ENCODE results near the gene CAMSAP2.

CAMSAP2 gene

GRCh38 chr1:200887036-200887435, 148.3 kb downstream of the CAMSAP2 start:
- TF ChIP-seq, protein P1, sequence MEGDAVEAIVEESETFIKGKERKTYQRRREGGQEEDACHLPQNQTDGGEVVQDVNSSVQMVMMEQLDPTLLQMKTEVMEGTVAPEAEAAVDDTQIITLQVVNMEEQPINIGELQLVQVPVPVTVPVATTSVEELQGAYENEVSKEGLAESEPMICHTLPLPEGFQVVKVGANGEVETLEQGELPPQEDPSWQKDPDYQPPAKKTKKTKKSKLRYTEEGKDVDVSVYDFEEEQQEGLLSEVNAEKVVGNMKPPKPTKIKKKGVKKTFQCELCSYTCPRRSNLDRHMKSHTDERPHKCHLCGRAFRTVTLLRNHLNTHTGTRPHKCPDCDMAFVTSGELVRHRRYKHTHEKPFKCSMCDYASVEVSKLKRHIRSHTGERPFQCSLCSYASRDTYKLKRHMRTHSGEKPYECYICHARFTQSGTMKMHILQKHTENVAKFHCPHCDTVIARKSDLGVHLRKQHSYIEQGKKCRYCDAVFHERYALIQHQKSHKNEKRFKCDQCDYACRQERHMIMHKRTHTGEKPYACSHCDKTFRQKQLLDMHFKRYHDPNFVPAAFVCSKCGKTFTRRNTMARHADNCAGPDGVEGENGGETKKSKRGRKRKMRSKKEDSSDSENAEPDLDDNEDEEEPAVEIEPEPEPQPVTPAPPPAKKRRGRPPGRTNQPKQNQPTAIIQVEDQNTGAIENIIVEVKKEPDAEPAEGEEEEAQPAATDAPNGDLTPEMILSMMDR (IDR thresholded peaks at IDR 0.05; ENCODE audit: low read depth, low read length, missing control alignments): no peak
- Histone ChIP-seq H3K4me3 (ENCODE audit: low read depth, low read length) (no peak overlapping the region), H3K36me3 (replicated peaks) (no peaks in the 10 kb centered on the region), H3K27ac (no peak overlapping the region), H3K27me3 (replicated peaks) (no peaks in the 10 kb centered on the region)
- in situ Hi-C loops (cut with HindIII; ENCODE audit: low pct_ligation_motif_present, low sequenced_read_pairs): no loop called here
- no peak for DNase-seq

GRCh38 chr1:200887772-200888348, 149.2 kb downstream of the CAMSAP2 start:
- TF ChIP-seq, protein P1 (IDR thresholded peaks at IDR 0.05; ENCODE audit: low read depth, low read length, missing control alignments): no peak
- Histone ChIP-seq H3K4me3 (ENCODE audit: low read depth, low read length) (no peak overlapping the region), H3K27ac (no peak overlapping the region), H3K27me3 (replicated peaks) (no peaks in the 10 kb centered on the region), H3K36me3 (replicated peaks) (no peaks in the 10 kb centered on the region)
- DNase-seq: no peak
- in situ Hi-C loops (cut with HindIII; ENCODE audit: low pct_ligation_motif_present, low sequenced_read_pairs): no loop called here

- Histone ChIP-seq H3K36me3 (replicated peaks) (no peaks in the 10 kb centered on the region), H3K27ac (no peak overlapping the region), H3K4me3 (ENCODE audit: low read depth, low read length) (no peak overlapping the region), H3K27me3 (replicated peaks) (no peaks in the 10 kb centered on the region)
- DNase-seq: no peak
- in situ Hi-C loops (cut with HindIII; ENCODE audit: low pct_ligation_motif_present, low sequenced_read_pairs): no loop called here
- TF ChIP-seq, protein P1 (IDR thresholded peaks at IDR 0.05; ENCODE audit: low read depth, low read length, missing control alignments): no peak
Observed at GRCh38 chr1:200888349-200888838, 149.7 kb downstream of the CAMSAP2 start.

DNA sequence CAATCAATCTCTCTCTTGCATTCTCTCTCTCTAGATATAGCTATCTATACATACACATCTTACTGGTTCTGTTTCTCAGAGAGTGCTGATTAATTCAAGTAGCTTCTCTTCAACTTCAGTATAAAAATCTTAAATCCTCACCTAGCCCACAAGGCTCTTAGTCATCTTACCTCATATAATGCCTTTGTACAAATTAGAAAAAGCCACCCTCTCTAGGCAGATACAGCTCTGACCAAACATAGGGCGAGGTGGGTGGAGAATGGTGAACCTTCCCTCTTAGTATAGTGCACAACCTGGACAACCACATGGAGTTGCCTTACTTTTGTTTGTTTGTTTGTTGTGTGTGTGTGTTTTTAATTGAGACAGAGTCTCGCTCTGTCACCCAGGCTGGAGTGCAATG, 150.9 kb downstream of the CAMSAP2 start:
- Histone ChIP-seq H3K27ac (no peak overlapping the region), H3K27me3 (replicated peaks) (no peaks in the 10 kb centered on the region)
- no peak for DNase-seq

DNA sequence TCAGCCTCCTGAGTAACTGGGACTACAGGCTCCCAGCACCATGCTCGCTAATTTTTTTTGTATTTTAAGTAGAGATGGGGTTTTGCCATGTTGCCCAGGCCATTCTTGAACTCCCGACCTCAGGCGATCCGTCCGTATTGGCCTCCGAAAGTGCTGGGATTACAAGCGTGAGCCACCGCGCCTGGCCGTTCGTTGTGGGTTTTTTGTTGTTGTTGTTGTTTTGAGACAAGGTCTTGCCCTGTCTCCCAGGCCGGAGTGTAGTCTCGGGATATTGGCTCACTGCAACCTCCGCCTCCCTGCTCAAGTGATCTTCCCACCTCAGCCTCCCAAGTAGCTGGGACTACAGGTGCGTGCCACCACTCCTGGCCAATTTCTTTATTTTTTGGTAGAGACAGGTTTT, 151.3 kb downstream of the CAMSAP2 start:
- H3K4me3 ChIP-seq (ENCODE audit: low read depth, low read length): no peak overlapping the region
- no peaks in the 10 kb centered on the region for H3K36me3 ChIP-seq (replicated peaks)
- no peak overlapping the region for H3K27ac ChIP-seq
- TF ChIP-seq, protein P1 (IDR thresholded peaks at IDR 0.05; ENCODE audit: low read depth, low read length, missing control alignments): no peak
- H3K27me3 ChIP-seq (replicated peaks): no peaks in the 10 kb centered on the region
- DNase-seq: no peak
- in situ Hi-C loops (cut with HindIII; ENCODE audit: low pct_ligation_motif_present, low sequenced_read_pairs): no loop called here

More for the DNA sequence above, 150.9 kb downstream of the CAMSAP2 start:
- H3K4me3 ChIP-seq (ENCODE audit: low read depth, low read length): no peak overlapping the region
- in situ Hi-C loops (cut with HindIII; ENCODE audit: low pct_ligation_motif_present, low sequenced_read_pairs): no loop called here
- no peaks in the 10 kb centered on the region for H3K36me3 ChIP-seq (replicated peaks)
- TF ChIP-seq, protein P1 (IDR thresholded peaks at IDR 0.05; ENCODE audit: low read depth, low read length, missing control alignments): no peak
